ENCODE measurements around the gene MRPS6.

MRPS6 gene

GRCh38 chr21:34043333-34043732 is 30.0 kb upstream of the MRPS6 start:
- no peaks in the 10 kb centered on the region for H3K36me3 Mint-ChIP-seq (ENCODE audit: low read depth)
- no peaks in the 10 kb centered on the region for H3K4me1 Mint-ChIP-seq (ENCODE audit: low read depth)
- no peak overlapping the region for H3K4me3 Mint-ChIP-seq
- intact Hi-C loops (cut with micrococcal nuclease) = no loop called here
- H3K27me3 Mint-ChIP-seq = peaks cover 5% of the 10 kb centered on the region
- no peaks in the 10 kb centered on the region for H3K9me3 Mint-ChIP-seq
- H3K27ac Mint-ChIP-seq = no peak overlapping the region

GRCh38 chr21:34046917-34047316 is 26.5 kb upstream of the MRPS6 start:
- H3K4me3 Mint-ChIP-seq = no peak overlapping the region
- H3K4me1 Mint-ChIP-seq (ENCODE audit: low read depth) = peaks cover 6% of the 10 kb centered on the region
- no peaks in the 10 kb centered on the region for H3K9me3 Mint-ChIP-seq
- peaks cover 5% of the 10 kb centered on the region for H3K27me3 Mint-ChIP-seq
- no peaks in the 10 kb centered on the region for H3K36me3 Mint-ChIP-seq (ENCODE audit: low read depth)
- no peak overlapping the region for H3K27ac Mint-ChIP-seq
- intact Hi-C loops (cut with micrococcal nuclease) = no loop called here

GRCh38 chr21:34047835-34048234 is 25.5 kb upstream of the MRPS6 start:
- intact Hi-C loops (cut with micrococcal nuclease) = no loop called here
- no peak overlapping the region for H3K27ac Mint-ChIP-seq

GRCh38 chr21:34052171-34052570 is 21.2 kb upstream of the MRPS6 start:
- no peaks in the 10 kb centered on the region for H3K27me3 Mint-ChIP-seq
- no peaks in the 10 kb centered on the region for H3K9me3 Mint-ChIP-seq
- intact Hi-C loops (cut with micrococcal nuclease) = no loop called here
- H3K4me3 Mint-ChIP-seq = no peak overlapping the region
- H3K36me3 Mint-ChIP-seq (ENCODE audit: low read depth) = no peaks in the 10 kb centered on the region
- peaks cover 33% of the 10 kb centered on the region for H3K4me1 Mint-ChIP-seq (ENCODE audit: low read depth)
- H3K27ac Mint-ChIP-seq = no peak overlapping the region

More at GRCh38 chr21:34047835-34048234, 25.5 kb upstream of the MRPS6 start:
- peaks cover 6% of the 10 kb centered on the region for H3K4me1 Mint-ChIP-seq (ENCODE audit: low read depth)
- H3K27me3 Mint-ChIP-seq = peaks cover 2% of the 10 kb centered on the region
- no peaks in the 10 kb centered on the region for H3K9me3 Mint-ChIP-seq
- H3K36me3 Mint-ChIP-seq (ENCODE audit: low read depth) = no peaks in the 10 kb centered on the region
- H3K4me3 Mint-ChIP-seq = no peak overlapping the region

GRCh38 chr21:34054259-34054658 is 19.1 kb upstream of the MRPS6 start:
- Mint-ChIP-seq H3K27me3 (peaks cover 1% of the 10 kb centered on the region), H3K36me3 (ENCODE audit: low read depth) (no peaks in the 10 kb centered on the region), H3K9me3 (no peaks in the 10 kb centered on the region), H3K4me1 (ENCODE audit: low read depth) (peaks cover 41% of the 10 kb centered on the region), H3K27ac (peak overlapping the region; percentile 76), H3K4me3 (no peak overlapping the region)
- intact Hi-C loops (cut with micrococcal nuclease) = no loop called here

GRCh38 chr21:34055615-34056014 is 17.8 kb upstream of the MRPS6 start:
- H3K4me1 Mint-ChIP-seq (ENCODE audit: low read depth) = peaks cover 41% of the 10 kb centered on the region

GRCh38 chr21:34061983-34062382 is 11.4 kb upstream of the MRPS6 start:
- Mint-ChIP-seq H3K27ac (no peak overlapping the region), H3K36me3 (ENCODE audit: low read depth) (no peaks in the 10 kb centered on the region), H3K9me3 (no peaks in the 10 kb centered on the region), H3K4me3 (no peak overlapping the region), H3K4me1 (ENCODE audit: low read depth) (peaks cover 16% of the 10 kb centered on the region), H3K27me3 (peaks cover 3% of the 10 kb centered on the region)
- intact Hi-C loops (cut with micrococcal nuclease) = no loop called here

More at GRCh38 chr21:34055615-34056014, 17.8 kb upstream of the MRPS6 start:
- Mint-ChIP-seq H3K27me3 (peaks cover 1% of the 10 kb centered on the region), H3K9me3 (no peaks in the 10 kb centered on the region), H3K36me3 (ENCODE audit: low read depth) (no peaks in the 10 kb centered on the region), H3K4me3 (no peak overlapping the region), H3K27ac (peak overlapping the region; percentile 76)
- intact Hi-C loops (cut with micrococcal nuclease) = loop anchor here (5.0 kb wide), 1 partner anchor 33 kb away; no protein-coding TSS in a partner anchor

- Mint-ChIP-seq H3K27ac (peak overlapping the region; percentile 38), H3K4me3 (no peak overlapping the region), H3K4me1 (ENCODE audit: low read depth) (peaks cover 8% of the 10 kb centered on the region), H3K36me3 (ENCODE audit: low read depth) (no peaks in the 10 kb centered on the region), H3K9me3 (no peaks in the 10 kb centered on the region), H3K27me3 (peaks cover 5% of the 10 kb centered on the region)
- intact Hi-C loops (cut with micrococcal nuclease) = no loop called here
These were observed 8.4 kb upstream of the MRPS6 start for GRCh38 chr21:34065027-34065426.

GRCh38 chr21:34071683-34072082 is 1.7 kb upstream of the MRPS6 start:
- no peak overlapping the region for H3K4me3 Mint-ChIP-seq
- H3K27me3 Mint-ChIP-seq = peaks cover 3% of the 10 kb centered on the region
- H3K36me3 Mint-ChIP-seq (ENCODE audit: low read depth) = peaks cover 27% of the 10 kb centered on the region
- intact Hi-C loops (cut with micrococcal nuclease) = loop anchor here (2.0 kb wide), 1 partner anchor 49 kb away; no protein-coding TSS in a partner anchor
- no peaks in the 10 kb centered on the region for H3K9me3 Mint-ChIP-seq
- peak overlapping the region; percentile 83 for H3K27ac Mint-ChIP-seq
- H3K4me1 Mint-ChIP-seq (ENCODE audit: low read depth) = peaks cover 36% of the 10 kb centered on the region

GRCh38 chr21:34072145-34073031 is 990 bp upstream of the MRPS6 start:
- Mint-ChIP-seq H3K4me1 (ENCODE audit: low read depth) (peaks cover 41% of the 10 kb centered on the region), H3K36me3 (ENCODE audit: low read depth) (peaks cover 34% of the 10 kb centered on the region), H3K9me3 (no peaks in the 10 kb centered on the region), H3K4me3 (peak overlapping the region; percentile 77), H3K27ac (peak overlapping the region; percentile 83), H3K27me3 (peaks cover 3% of the 10 kb centered on the region)
- intact Hi-C loops (cut with micrococcal nuclease) = loop anchor here (2.0 kb wide), 1 partner anchor 50 kb away; no protein-coding TSS in a partner anchor

GRCh38 chr21:34073749-34074282 is 438 bp downstream of the MRPS6 start:
- peak overlapping the region; percentile 91 for H3K27ac Mint-ChIP-seq
- intact Hi-C loops (cut with micrococcal nuclease) = loop anchor here (2.0 kb wide), 1 partner anchor 51 kb away; no protein-coding TSS in a partner anchor
- peaks cover 52% of the 10 kb centered on the region for H3K4me1 Mint-ChIP-seq (ENCODE audit: low read depth)
- no peaks in the 10 kb centered on the region for H3K9me3 Mint-ChIP-seq
- peak overlapping the region; percentile 88 for H3K4me3 Mint-ChIP-seq
- peaks cover 46% of the 10 kb centered on the region for H3K36me3 Mint-ChIP-seq (ENCODE audit: low read depth)
- H3K27me3 Mint-ChIP-seq = peaks cover 3% of the 10 kb centered on the region

GRCh38 chr21:34074283-34075090 is 1.1 kb downstream of the MRPS6 start:
- H3K4me1 Mint-ChIP-seq (ENCODE audit: low read depth) = peaks cover 59% of the 10 kb centered on the region
- no peaks in the 10 kb centered on the region for H3K27me3 Mint-ChIP-seq
- H3K27ac Mint-ChIP-seq = peak overlapping the region; percentile 91
- intact Hi-C loops (cut with micrococcal nuclease) = loop anchor here (5.0 kb wide), 2 partner anchors 152 to 273 kb away; no protein-coding TSS in a partner anchor
- peak overlapping the region; percentile 88 for H3K4me3 Mint-ChIP-seq
- peaks cover 53% of the 10 kb centered on the region for H3K36me3 Mint-ChIP-seq (ENCODE audit: low read depth)
- no peaks in the 10 kb centered on the region for H3K9me3 Mint-ChIP-seq

GRCh38 chr21:34075091-34075425 is 1.7 kb downstream of the MRPS6 start:
- no peaks in the 10 kb centered on the region for H3K9me3 Mint-ChIP-seq
- H3K27me3 Mint-ChIP-seq = no peaks in the 10 kb centered on the region
- peaks cover 59% of the 10 kb centered on the region for H3K36me3 Mint-ChIP-seq (ENCODE audit: low read depth)
- H3K27ac Mint-ChIP-seq = peak overlapping the region; percentile 91
- intact Hi-C loops (cut with micrococcal nuclease) = loop anchor here (5.0 kb wide), 2 partner anchors 153 to 272 kb away; no protein-coding TSS in a partner anchor
- H3K4me1 Mint-ChIP-seq (ENCODE audit: low read depth) = peaks cover 65% of the 10 kb centered on the region
- H3K4me3 Mint-ChIP-seq = peak overlapping the region; percentile 88
